Uterus (tissue), 2 donors: ENCODE data around the gene IMPG1.

Experiments used
- CTCF ChIP-seq, 4 experiments: fragments of 200-600 bp in 2 of 4; fragments of 450-650 bp in 2 of 4; sonication (generic) in 2 of 4; IDR thresholded peaks; one replicate each; pipeline ENCODE4 v1.5.1; 2016 to 2019; ENCODE audit warnings: antibody characterized with exemption in 4 of 4, mild to moderate bottlenecking in 2 of 4, moderate library complexity in 1 of 4
- POLR2A ChIP-seq, 2 donors: fragments of 450-650 bp; IDR thresholded peaks; one replicate each; pipeline ENCODE4 v1.6.1; 2016; ENCODE audit warnings: antibody characterized with exemption in 2 of 2, mild to moderate bottlenecking in 1 of 2, moderate library complexity in 1 of 2

GRCh38 chr6:76000629-76001028 lies 71.8 kb downstream of the IMPG1 start:
- TF ChIP-seq POLR2A (IDR thresholded peaks at IDR 0.05) (no peak), CTCF (IDR thresholded peaks at IDR 0.05) (no peak)
